ENCODE measurements around the gene HECW1.

DNA sequence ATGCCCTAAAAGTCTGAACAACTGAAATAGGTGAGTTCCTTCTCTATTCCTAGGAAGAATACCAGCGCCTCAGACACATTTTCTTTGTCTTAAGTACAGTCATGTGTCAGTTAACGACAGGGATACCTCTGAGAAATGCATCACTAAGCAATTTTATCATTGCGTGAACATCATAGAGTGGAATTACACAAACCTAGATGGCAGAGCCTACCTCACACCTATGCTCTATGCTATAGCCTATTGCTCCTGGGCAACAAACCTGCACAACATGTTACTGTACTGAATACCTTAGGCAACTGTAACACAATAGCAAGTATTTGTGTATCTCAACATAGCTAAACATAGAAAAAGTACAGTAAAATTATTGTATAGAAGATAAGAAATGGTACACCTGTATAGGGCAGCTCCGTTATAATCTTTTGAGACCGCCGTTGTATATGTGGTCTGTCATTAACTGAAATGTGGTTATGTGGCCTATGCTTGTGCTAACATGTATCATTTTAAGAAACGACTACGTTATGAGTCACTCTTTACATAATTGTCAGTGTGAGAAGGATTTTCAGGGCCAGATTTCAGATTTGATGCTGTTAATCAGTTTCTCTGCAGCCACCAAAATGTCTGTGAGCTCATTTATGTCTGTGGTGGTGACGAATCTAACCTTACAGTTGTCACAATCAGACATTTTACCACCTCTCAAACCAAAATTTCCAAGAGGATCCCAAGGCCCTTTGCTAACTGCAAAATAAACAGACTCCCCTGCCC lies 404.3 kb downstream of the HECW1 start:
- no peak for TF ChIP-seq FOSL1 (IDR thresholded peaks at IDR 0.05; ENCODE audit: insufficient read depth, low read depth, low read length)
- no peak for TF ChIP-seq BCL11A (IDR thresholded peaks at IDR 0.05; ENCODE audit: low read depth in 2 of 2, low read length in 2 of 2)
- TF ChIP-seq EP300 (IDR thresholded peaks at IDR 0.05; ENCODE audit: borderline replicate concordance in 1 of 2, low read depth in 2 of 2, low read length in 2 of 2), result no peak
- TF ChIP-seq, protein P1, sequence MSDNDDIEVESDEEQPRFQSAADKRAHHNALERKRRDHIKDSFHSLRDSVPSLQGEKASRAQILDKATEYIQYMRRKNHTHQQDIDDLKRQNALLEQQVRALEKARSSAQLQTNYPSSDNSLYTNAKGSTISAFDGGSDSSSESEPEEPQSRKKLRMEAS (IDR thresholded peaks at IDR 0.05), result no peak
- TF ChIP-seq ZNF274 (IDR thresholded peaks at IDR 0.05; ENCODE audit: borderline replicate concordance, extremely low read depth, low read length), result no peak
- no peak for TF ChIP-seq EZH2 (IDR thresholded peaks at IDR 0.05; ENCODE audit: low read depth, low read length, severe bottlenecking)
- TF ChIP-seq, protein P2, sequence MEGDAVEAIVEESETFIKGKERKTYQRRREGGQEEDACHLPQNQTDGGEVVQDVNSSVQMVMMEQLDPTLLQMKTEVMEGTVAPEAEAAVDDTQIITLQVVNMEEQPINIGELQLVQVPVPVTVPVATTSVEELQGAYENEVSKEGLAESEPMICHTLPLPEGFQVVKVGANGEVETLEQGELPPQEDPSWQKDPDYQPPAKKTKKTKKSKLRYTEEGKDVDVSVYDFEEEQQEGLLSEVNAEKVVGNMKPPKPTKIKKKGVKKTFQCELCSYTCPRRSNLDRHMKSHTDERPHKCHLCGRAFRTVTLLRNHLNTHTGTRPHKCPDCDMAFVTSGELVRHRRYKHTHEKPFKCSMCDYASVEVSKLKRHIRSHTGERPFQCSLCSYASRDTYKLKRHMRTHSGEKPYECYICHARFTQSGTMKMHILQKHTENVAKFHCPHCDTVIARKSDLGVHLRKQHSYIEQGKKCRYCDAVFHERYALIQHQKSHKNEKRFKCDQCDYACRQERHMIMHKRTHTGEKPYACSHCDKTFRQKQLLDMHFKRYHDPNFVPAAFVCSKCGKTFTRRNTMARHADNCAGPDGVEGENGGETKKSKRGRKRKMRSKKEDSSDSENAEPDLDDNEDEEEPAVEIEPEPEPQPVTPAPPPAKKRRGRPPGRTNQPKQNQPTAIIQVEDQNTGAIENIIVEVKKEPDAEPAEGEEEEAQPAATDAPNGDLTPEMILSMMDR (IDR thresholded peaks at IDR 0.05; ENCODE audit: control extremely low read depth in 1 of 3, insufficient read depth in 1 of 3, low read depth in 1 of 3, low read length in 3 of 3), result no peak

Measured in H1 (cell line).